HG02852 (cell line): ENCODE measurements around the gene RTEL1.
"Not testable (repeated sequence)": the region's sequence is repeated elsewhere in the genome, so short reads cannot be mapped to it uniquely, and the experiment has no call there.

ENCODE experiments used
- ATAC-seq: cut with Tn5 transposase; IDR thresholded peaks from one replicate; pipeline ENCODE4 v1.9.1; 2021; ENCODE audit warnings: mild to moderate bottlenecking, moderate library complexity; ENCODE audit not compliant: unreplicated experiment

Gene RTEL1

DNA sequence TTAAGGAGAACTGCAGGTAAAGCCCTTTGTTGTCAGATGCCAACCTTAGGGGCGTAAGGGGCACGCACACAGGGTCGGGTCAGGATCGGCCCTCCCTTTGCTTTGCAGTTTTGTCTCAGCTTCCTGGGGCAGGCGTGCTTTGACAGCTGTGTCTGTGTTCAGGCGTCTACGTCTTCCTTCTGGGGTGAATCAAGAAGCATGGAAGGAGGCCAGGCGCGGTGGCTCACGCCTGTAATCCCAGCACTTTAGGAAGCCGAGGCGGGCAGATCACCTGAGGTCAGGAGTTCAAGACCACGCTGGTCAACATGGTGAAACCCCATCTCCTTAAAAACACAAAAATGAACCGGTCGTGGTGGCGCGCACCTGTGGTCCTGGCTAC is 51.0 kb downstream of the RTEL1 start:
- no peak for ATAC-seq

DNA sequence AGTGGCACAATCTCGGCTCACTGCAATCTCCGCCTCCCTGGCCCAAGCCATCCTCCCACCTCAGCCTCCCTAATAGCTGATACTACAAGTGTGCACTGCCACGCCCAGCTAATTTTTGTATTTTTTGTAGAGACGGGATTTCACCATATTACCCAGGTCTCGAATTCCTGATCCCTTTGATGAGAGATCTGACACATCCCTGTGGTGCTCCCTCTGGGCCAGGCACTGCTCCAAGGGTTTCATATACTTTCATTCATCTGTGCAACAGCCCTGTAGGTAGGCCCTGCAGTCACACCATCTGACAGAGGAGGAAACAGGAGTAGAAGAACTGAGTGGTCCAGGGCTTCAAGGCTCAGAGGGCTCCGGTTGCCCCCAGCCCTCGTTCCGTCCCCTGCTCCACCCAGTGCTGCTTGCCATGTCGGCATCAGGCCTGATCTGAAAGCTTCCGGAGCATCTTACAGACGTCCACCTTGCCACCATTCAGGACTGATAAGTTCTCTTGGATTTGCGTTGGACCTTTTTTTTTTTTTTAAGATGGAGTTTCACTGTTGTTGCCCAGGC is 53.1 kb downstream of the RTEL1 start:
- no peak for ATAC-seq

GRCh38 chr20:63712191-63712590 is 54.1 kb downstream of the RTEL1 start:
- ATAC-seq: no peak

- ATAC-seq: no peak
Observed at GRCh38 chr20:63714858-63715257, 56.7 kb downstream of the RTEL1 start.

DNA sequence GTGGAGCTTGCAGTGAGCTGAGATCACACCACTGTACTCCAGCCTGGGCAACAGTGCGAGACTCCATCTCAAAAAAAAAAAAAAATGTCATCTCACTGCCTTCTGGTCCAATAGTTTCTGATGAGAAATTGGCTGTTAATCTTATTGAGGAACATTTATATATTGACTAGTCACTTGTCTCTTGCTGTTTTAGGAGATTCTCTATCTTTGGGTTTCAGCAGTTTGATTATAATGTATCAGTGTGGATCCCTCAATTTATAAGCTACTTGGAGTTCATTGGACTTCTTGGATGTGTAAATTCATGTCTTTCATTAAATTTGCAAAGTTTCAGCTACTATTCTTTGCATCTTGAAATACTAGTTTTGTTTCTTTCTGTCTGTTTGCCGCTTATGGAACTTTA is 60.9 kb downstream of the RTEL1 start:
- no peak for ATAC-seq

GRCh38 chr20:63722967-63723622 is 65.0 kb downstream of the RTEL1 start:
- ATAC-seq: not testable (repeated sequence)

DNA sequence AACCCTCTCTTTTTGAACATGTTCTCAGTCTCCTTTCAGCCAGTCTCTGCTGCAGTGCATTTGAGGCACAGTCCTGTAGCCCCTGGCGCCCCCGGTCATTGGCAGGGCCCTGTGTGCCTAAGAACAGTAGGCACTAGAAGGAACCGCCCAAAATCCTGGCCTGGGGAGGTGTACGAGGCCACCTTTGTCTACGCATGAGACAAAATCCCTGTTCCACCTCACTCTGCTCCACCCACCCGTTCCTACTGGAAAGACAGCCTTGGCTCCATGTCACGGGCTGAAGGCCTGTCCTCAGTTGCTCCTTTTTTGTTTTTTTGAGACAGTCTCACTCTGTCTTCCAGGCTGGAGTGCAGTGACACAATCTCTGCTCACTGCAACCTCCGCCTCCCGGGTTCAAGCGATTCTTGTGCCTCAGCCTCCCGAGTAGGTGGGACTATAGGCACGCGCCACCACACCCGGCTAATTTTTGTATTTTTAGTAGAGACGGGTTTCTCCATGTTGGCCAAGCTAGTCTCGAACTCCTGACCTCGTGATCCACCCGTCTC is 72.1 kb downstream of the RTEL1 start:
- not testable (repeated sequence) for ATAC-seq

DNA sequence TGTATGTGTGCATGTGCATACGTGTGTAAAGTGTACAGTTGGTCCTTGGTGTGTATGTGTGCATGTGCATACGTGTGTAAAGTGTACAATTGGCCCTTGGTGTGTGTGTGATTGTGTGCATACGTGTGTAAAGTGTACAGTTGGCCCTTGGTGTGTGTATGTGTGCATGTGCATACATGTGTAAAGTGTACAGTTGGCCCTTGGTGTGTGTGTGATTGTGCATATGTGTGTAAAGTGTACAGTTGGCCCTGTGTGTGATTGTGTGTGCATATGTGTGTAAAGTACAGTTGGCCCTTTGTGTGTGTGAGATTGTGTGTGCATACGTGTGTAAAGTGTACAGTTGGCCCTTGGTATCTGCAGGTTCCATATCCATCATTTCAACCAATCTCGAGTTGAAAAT is 73.3 kb downstream of the RTEL1 start:
- no peak for ATAC-seq

DNA sequence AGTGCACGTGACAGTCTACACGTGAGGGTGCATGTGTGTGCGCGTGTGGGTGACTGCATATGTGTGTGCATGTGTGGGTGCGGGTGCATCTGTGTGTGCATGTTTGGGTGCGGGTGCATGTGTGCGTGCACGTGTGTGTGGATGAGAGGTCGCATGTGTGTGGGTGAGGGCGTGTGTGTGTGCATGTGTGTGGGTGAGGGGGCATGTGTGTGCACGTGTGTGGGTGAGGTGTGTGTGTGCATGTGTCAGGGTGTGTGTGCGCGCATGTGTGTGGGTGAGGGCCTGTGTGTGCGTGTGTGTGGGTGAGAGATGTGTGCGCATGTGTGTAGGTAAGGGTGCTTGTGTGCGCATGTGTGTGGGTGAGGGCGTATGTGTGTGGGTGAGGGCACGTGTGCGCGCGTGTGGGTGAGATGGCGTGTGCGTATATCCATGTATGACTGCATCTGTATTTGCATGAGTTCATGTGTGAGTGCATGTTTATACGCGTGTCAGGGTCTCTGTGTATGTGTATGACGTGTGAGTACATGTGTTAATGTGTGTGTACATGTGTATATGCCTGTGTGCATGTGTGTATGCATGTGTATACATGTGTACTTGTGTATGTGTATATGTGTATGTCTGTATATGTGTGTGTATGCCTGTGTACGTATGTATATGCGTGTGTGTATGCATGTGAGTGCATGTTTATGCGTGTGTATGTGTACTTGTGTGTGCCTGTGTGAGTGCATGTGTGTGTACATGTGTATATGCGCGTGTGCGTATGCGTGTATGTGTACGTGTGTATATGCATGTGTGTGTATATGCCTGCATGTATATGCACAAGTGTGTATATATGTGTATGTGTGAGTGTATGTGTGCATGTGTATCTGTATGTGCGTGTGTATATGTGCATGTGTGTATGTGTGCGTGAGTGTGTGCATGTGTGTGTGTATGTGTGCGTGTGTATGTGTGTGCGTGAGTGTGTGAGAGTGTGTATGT is 74.3 kb downstream of the RTEL1 start:
- ATAC-seq: no peak

DNA sequence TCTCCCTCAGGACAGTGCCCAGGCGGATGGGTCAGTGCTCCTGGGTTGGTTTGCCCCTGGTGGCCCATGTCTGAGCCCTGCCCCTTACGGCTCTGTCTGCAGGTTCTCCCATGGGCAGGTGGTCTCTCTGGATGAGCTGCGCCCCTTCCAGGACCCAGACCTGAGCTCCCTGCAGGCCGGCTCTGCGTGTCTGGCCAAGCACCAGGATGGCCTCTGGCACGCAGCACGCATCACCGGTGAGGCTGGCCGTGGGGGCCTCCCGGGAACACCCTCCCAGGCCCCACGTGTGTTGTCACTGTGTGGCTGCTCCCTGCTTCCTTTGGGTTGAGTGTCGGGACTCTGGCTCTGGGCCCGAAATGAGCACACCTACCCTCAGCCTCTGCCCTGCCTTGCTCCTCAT is 75.0 kb downstream of the RTEL1 start:
- ATAC-seq: no peak

- ATAC-seq: no peak
Observed at GRCh38 chr20:63733579-63734081, 75.5 kb downstream of the RTEL1 start.

DNA sequence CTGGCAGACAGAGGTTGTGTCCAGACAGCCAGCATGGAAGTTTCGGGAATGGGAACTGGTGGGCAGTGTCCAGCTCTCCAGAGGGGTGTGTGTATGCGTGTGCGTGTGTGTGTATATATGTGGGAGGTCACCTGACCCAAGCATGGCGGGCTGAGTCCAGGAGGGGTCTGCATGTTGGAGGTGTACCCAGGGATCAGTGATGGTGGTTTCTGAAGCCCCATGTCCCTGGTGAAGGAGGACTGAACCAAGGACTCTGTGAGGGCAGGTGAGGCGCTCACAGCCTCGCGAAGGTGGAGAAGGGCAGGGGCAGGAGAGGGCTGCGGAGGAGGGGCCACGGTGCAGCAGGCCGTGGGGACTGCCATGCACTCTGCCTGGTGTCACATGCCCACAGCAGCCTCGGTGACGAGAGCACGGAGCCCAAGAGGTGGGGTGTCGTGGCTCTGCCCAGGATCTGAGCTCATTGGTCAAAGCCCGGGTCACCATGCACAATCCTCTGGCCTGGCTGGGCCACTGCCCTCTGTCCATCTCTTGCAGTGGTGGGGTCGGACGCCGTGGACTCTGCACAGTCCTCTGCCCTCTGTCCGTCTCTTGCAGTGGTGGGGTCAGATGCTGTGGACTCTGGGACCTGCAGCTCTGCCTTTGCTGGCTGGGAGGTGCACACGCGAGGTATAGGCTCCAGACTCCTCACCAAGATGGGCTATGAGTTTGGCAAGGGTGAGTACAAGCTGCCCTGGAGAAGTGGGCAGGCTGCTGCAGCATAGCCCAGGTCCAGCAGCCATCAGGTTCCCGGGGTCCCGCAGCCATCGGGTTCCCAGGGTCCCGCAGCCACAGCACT is 76.2 kb downstream of the RTEL1 start:
- ATAC-seq: no peak

- ATAC-seq: no peak
Observed at GRCh38 chr20:63734946-63735858, 77.1 kb downstream of the RTEL1 start.

- ATAC-seq: no peak
Observed at GRCh38 chr20:63735859-63736718, 78.0 kb downstream of the RTEL1 start, which contains the start of gene LIME1. Gene LIME1 (plus strand): TSS chr20:63736664. CDS start chr20:63737550, 886 bp downstream.

- no peak for ATAC-seq
Observed at GRCh38 chr20:63736893-63737694, 79.0 kb downstream of the RTEL1 start.

DNA sequence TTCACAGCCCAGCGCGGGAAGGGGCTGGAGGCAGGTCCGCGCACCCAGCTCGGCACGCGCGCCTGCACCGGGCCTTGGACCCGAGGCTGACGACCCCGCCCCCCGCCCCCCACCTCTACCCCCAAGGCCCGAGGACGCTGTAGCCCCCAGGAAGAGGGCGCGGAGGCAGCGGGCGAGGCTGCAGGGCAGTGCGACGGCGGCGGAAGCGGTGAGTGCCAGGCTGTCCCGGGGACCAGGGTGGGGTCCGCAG is 79.5 kb downstream of the RTEL1 start:
- no peak for ATAC-seq

DNA sequence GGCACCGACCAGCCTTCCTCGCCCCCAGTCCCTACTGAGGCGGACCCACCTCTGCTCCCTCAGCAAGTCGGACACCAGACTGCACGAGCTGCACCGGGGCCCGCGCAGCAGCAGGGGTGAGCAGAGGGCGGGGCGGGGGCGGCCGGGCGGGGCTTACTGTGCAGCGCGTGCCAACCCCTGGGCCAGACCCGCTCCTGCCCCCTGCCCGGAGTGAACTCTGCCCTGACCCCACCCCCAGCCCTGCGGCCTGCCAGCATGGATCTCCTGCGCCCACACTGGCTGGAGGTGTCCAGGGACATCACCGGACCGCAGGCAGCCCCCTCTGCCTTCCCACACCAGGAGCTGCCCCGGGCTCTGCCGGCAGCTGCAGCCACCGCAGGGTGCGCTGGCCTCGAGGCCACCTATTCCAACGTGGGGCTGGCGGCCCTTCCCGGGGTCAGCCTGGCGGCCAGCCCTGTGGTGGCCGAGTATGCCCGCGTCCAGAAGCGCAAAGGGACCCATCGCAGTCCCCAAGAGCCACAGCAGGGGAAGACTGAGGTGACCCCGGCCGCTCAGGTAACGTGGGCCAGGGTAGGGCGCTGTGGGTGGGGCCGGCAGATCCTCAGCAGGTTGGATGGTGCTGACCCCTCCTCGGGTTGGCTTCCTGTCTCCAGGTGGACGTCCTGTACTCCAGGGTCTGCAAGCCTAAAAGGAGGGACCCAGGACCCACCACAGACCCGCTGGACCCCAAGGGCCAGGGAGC is 80.0 kb downstream of the RTEL1 start:
- no peak for ATAC-seq
